GM12878 (cell line): ENCODE data around the gene PRSS1. TPM values are rescaled to one million over a fixed set of nuclear protein-coding genes. Genes with fewer than 3 reads are reported as not detected.

Experiments
- ATAC-seq: fragments of 200-7000 bp; cut with Tn5 transposase; 3 replicates; pipeline ENCODE4 v1.9.1; 2020; ENCODE audit warnings: mild to moderate bottlenecking, moderate library complexity
- BruUV-seq: library from RNA; stranded (reverse); fragments of 400-500 nt; replicated peaks from 2 replicates; lab custom pipeline; 2021; lab: Mats Ljungman, UMichigan
- CTCF ChIA-PET: fragments of 300-600 bp; sonication (Branson Sonifier 250); formaldehyde crosslinking; extraction: SDS; loops from one replicate; lab custom pipeline; 2021; ENCODE audit warnings: inconsistent platforms; lab: Yijun Ruan, JAX
- POLR2A ChIA-PET: fragments of 350-600 bp; formaldehyde crosslinking; extraction: SDS; loops from one replicate; lab custom pipeline; 2021; ENCODE audit warnings: inconsistent platforms; lab: Charles Lee
- RAD21 ChIA-PET: fragments of 300-600 bp; sonication (Branson Sonifier 250); formaldehyde crosslinking; loops from one replicate; lab custom pipeline; 2023; ENCODE audit warnings: antibody characterized with exemption; ENCODE audit not compliant: unreplicated experiment; lab: Charles Lee
- SMC1A ChIA-PET: fragments of 300-600 bp; sonication (Branson Sonifier 250); formaldehyde crosslinking; loops from one replicate; lab custom pipeline; 2023; ENCODE audit not compliant: unreplicated experiment, uncharacterized antibody; lab: Charles Lee
- DNase-seq: peaks from one replicate; pipeline ENCODE4 v3.0.0-alpha.2; 2011; ENCODE audit warnings: low read depth, low spot score
- FAIRE-seq: peaks from 3 replicates; lab custom pipeline; 2011; peaks lifted over from hg19 to GRCh38; lab: Jason Lieb, UNC
- H2AFZ ChIP-seq: 2 replicates; pipeline ENCODE4 v1.6.0; 2011; ENCODE audit warnings: low read depth, low read length, control low read depth; ENCODE audit not compliant: control insufficient read depth
- H3K27ac ChIP-seq: 2 replicates; pipeline ENCODE4 v1.5.1; 2011; ENCODE audit warnings: control low read depth; ENCODE audit not compliant: control insufficient read depth, insufficient read depth
- H3K27me3 ChIP-seq, 2 experiments: replicated peaks in 1 of 2; 2 replicates each; pipeline versions ENCODE4 v1.6.0 to v1.6.1; 2011; ENCODE audit warnings: low read length in 1 of 2; ENCODE audit not compliant: control insufficient read depth in 2 of 2, insufficient read depth in 2 of 2
- H3K36me3 ChIP-seq, 2 experiments: 2 replicates each; pipeline ENCODE4 v1.5.1; 2011; ENCODE audit warnings: low read length in 1 of 2; ENCODE audit not compliant: control insufficient read depth in 2 of 2, insufficient read depth in 2 of 2
- H3K4me1 ChIP-seq: 2 replicates; pipeline ENCODE4 v1.6.1; 2011; ENCODE audit warnings: mild to moderate bottlenecking, low read length, moderate library complexity, mixed read lengths; ENCODE audit not compliant: control insufficient read depth, insufficient read depth
- H3K4me2 ChIP-seq: 2 replicates; pipeline ENCODE4 v1.6.0; 2011; ENCODE audit warnings: control low read depth; ENCODE audit not compliant: control insufficient read depth, insufficient read depth
- H3K4me3 ChIP-seq: fragments of 200-600 bp; sonication (generic); 2 replicates; pipeline ENCODE4 v1.5.1; 2016
- H3K79me2 ChIP-seq: 2 replicates; pipeline ENCODE4 v1.6.0; 2011; ENCODE audit warnings: low read length; ENCODE audit not compliant: control insufficient read depth, insufficient read depth
- H3K9ac ChIP-seq: 2 replicates; pipeline ENCODE4 v1.8.0; 2011; ENCODE audit warnings: low read length, control low read depth, mixed read lengths; ENCODE audit not compliant: control insufficient read depth, insufficient read depth
- H3K9me3 ChIP-seq: replicated peaks from 3 replicates; pipeline ENCODE4 v1.5.1; 2011; ENCODE audit warnings: mild to moderate bottlenecking, low read length; ENCODE audit not compliant: control insufficient read depth, insufficient read depth
- H4K20me1 ChIP-seq: 2 replicates; pipeline ENCODE4 v1.6.0; 2011; ENCODE audit not compliant: control insufficient read depth, insufficient read depth
- EP300 ChIP-seq, 2 experiments: fragments of 150-350 bp in 1 of 2; IDR thresholded peaks; 2 replicates each; pipeline ENCODE4 v1.6.1; 2011 to 2012; ENCODE audit warnings: low read depth in 2 of 2, low read length in 2 of 2, borderline replicate concordance in 1 of 2, improper control_type of control experiment in 1 of 2, inconsistent platforms in 1 of 2; ENCODE audit not compliant: control insufficient read depth in 1 of 2
- RAD51 ChIP-seq: fragments of 450-650 bp; IDR thresholded peaks from 2 replicates; pipeline ENCODE4 v1.6.1; 2016; ENCODE audit warnings: moderate library complexity, mild to moderate bottlenecking, inconsistent platforms
- ZSCAN29 ChIP-seq: fragments of 450-650 bp; IDR thresholded peaks from 2 replicates; pipeline ENCODE4 v1.6.1; 2017; ENCODE audit warnings: mild to moderate bottlenecking, moderate library complexity
- WGBS: methylation state at CpG from one replicate; pipeline ENCODE4 v1.1.6; 2016; ENCODE audit warnings: low lambda C conversion rate; ENCODE audit not compliant: insufficient replicate concordance, insufficient coverage; ENCODE audit errors: missing lambda C conversion rate; 5-methylcytosine and 5-hydroxymethylcytosine counted together
- in situ Hi-C: fragments of 300-500 bp; cut with MboI; formaldehyde crosslinking; loops from 9 replicates; pipeline ENCODE4 v1.14.3; 2018; ENCODE audit warnings: mixed read lengths
- intact Hi-C: fragments of 100-400 bp; cut with micrococcal nuclease; formaldehyde crosslinking; loops from one replicate; pipeline ENCODE4 v1.14.2; 2022; ENCODE audit not compliant: unreplicated experiment
- polyA plus RNA-seq, 11 experiments: library from polyadenylated mRNA; depleted of rRNA in 4 of 11; unstranded in 6 of 11; stranded (reverse) in 5 of 11; fragments of >200 nt; fragmentation: Nextera tagmentation in 4 of 11; fragmentation: Illumina TruSeq in 1 of 11; extraction: Ambion mirVana in 4 of 11; extraction: Trizol in 1 of 11; gene quantifications; 1 replicate in 1 of 11; 2 replicates in 10 of 11; pipeline versions ENCODE4 v1.2.1 to v1.2.3, GENCODE V29; 2011 to 2016; ENCODE audit warnings: inconsistent platforms in 2 of 11, missing spikeins in 2 of 11, low read depth in 1 of 11
- total RNA-seq, 4 experiments: library from RNA; depleted of rRNA in 3 of 4; stranded (reverse); fragments of >200 nt in 3 of 4; fragmentation: Illumina TruSeq in 1 of 4; extraction: Trizol in 1 of 4; gene quantifications; 2 replicates each; pipeline versions ENCODE4 v1.2.1 to v1.2.3, GENCODE V29; 2013 to 2021
- TF ChIP-seq, protein P1 (sequence below): IDR thresholded peaks from 2 replicates; pipeline ENCODE4 v1.6.1; 2012; ENCODE audit warnings: mild to moderate bottlenecking, low read depth, low read length

PRSS1 gene
- total and polyA plus RNA-seq, 10 of the 15 experiments (the other 5 are each of a cell fraction or from before 2014, with no cell fraction given): 11.9 TPM; not detected in 9

DNA sequence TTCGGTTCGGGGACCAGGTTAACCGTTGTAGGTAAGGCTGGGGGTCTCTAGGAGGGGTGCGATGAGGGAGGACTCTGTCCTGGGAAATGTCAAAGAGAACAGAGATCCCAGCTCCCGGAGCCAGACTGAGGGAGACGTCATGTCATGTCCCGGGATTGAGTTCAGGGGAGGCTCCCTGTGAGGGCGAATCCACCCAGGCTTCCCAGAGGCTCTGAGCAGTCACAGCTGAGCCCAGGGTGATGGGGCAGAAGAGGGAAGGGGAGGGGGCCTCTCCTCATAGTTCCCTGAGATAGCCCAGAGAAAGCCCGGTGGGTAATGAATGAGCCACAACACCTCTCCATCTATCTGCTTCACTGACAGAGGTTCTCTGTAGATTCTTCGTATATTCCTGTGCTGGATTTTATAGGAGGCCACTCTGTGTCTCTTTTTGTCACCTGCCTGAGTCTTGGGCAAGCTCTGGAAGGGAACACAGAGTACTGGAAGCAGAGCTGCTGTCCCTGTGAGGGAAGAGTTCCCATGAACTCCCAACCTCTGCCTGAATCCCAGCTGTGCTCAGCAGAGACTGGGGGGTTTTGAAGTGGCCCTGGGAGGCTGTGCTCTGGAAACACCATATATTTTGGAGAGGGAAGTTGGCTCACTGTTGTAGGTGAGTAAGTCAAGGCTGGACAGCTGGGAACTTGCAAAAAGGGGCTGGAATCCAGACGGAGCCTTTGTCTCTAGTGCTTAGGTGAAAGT lies 37.9 kb downstream of the PRSS1 start:
- intact Hi-C loops: loop anchor here (10.0 kb wide), 1 partner anchor 252 kb away; no protein-coding TSS in a partner anchor
- in situ Hi-C loops: no loop called here
- no TSS peak for BruUV-seq
- Histone ChIP-seq H3K27me3 (no peaks in the 10 kb centered on the region), H3K4me3 (no peak overlapping the region), H3K36me3 (no peaks in the 10 kb centered on the region), H3K4me2 (no peak overlapping the region), H3K27ac (no peak overlapping the region), H3K9ac (no peak overlapping the region), H3K4me1 (peaks cover 9% of the 10 kb centered on the region), H3K79me2 (no peaks in the 10 kb centered on the region), H2AFZ (no peak overlapping the region), H4K20me1 (no peaks in the 10 kb centered on the region), H3K9me3 (no peaks in the 10 kb centered on the region)
- DNase-seq (no peak), ATAC-seq (no peak), FAIRE-seq (no peak)
- SMC1A ChIA-PET: interaction anchor here (1.2 to 24.6 kb wide), 6 partner anchors 9 to 73 kb away, joined by 3 to 786 read pairs (median 55); no protein-coding TSS in a partner anchor
- CTCF ChIA-PET: interaction anchor here (1.7 to 24.4 kb wide), 6 partner anchors 18 to 183 kb away, joined by 6 to 1055 read pairs (median 152); no protein-coding TSS in a partner anchor
- no peak for TF ChIP-seq EP300 (IDR thresholded peaks at IDR 0.05; ENCODE audit: borderline replicate concordance in 1 of 2, control insufficient read depth in 1 of 2, low read depth in 2 of 2, low read length in 2 of 2)
- no peak for TF ChIP-seq RAD51
- TF ChIP-seq ZSCAN29: no peak
- TF ChIP-seq, protein P1, sequence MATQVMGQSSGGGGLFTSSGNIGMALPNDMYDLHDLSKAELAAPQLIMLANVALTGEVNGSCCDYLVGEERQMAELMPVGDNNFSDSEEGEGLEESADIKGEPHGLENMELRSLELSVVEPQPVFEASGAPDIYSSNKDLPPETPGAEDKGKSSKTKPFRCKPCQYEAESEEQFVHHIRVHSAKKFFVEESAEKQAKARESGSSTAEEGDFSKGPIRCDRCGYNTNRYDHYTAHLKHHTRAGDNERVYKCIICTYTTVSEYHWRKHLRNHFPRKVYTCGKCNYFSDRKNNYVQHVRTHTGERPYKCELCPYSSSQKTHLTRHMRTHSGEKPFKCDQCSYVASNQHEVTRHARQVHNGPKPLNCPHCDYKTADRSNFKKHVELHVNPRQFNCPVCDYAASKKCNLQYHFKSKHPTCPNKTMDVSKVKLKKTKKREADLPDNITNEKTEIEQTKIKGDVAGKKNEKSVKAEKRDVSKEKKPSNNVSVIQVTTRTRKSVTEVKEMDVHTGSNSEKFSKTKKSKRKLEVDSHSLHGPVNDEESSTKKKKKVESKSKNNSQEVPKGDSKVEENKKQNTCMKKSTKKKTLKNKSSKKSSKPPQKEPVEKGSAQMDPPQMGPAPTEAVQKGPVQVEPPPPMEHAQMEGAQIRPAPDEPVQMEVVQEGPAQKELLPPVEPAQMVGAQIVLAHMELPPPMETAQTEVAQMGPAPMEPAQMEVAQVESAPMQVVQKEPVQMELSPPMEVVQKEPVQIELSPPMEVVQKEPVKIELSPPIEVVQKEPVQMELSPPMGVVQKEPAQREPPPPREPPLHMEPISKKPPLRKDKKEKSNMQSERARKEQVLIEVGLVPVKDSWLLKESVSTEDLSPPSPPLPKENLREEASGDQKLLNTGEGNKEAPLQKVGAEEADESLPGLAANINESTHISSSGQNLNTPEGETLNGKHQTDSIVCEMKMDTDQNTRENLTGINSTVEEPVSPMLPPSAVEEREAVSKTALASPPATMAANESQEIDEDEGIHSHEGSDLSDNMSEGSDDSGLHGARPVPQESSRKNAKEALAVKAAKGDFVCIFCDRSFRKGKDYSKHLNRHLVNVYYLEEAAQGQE: no peak
- POLR2A ChIA-PET: interaction anchor here (1.1 to 16.4 kb wide), 4 partner anchors 9 to 21 kb away, joined by 3 to 325 read pairs (median 6); no protein-coding TSS in a partner anchor
- 95% methylated on average over 11 of the region's 11 CpGs for WGBS
- RAD21 ChIA-PET: interaction anchor here (0.9 to 20.4 kb wide), 4 partner anchors 9 to 74 kb away, joined by 3 to 813 read pairs (median 139); no protein-coding TSS in a partner anchor
